Hematopoietic multipotent progenitor cell treated with erythropoietin and hydrocortisone succinate and interleukin-3 and kit ligand, for 4 days (in vitro differentiated cells): Measurements from ENCODE around the gene SVIL.
"Not testable (repeated sequence)": the region's sequence is repeated elsewhere in the genome, so short reads cannot be mapped to it uniquely, and the experiment has no call there.

ENCODE experiments used
- DNase-seq: peaks from one replicate; pipeline ENCODE4 v3.0.0-alpha.2; 2015

Gene SVIL

GRCh38 chr10:29539412-29539811 lies 95.4 kb downstream of the SVIL start:
- DNase-seq: no peak

- DNase-seq: no peak
These were observed 97.0 kb downstream of the SVIL start for GRCh38 chr10:29537799-29538198.

- DNase-seq: not testable (repeated sequence)
These were observed 98.1 kb downstream of the SVIL start for GRCh38 chr10:29536691-29537090.

- no peak for DNase-seq
These were observed 98.9 kb downstream of the SVIL start for GRCh38 chr10:29535778-29536453.

GRCh38 chr10:29535012-29535777 lies 99.6 kb downstream of the SVIL start:
- DNase-seq: peak; percentile 29

GRCh38 chr10:29534590-29534989 lies 100.2 kb downstream of the SVIL start:
- DNase-seq: no peak

- DNase-seq: no peak
These were observed 101.0 kb downstream of the SVIL start for GRCh38 chr10:29533696-29534285.

GRCh38 chr10:29533046-29533445 lies 101.7 kb downstream of the SVIL start:
- no peak for DNase-seq

GRCh38 chr10:29532256-29532878 lies 102.4 kb downstream of the SVIL start:
- DNase-seq: no peak

GRCh38 chr10:29530112-29530976 lies 104.4 kb downstream of the SVIL start:
- no peak for DNase-seq

GRCh38 chr10:29529146-29529545 lies 105.6 kb downstream of the SVIL start:
- DNase-seq: peak; percentile 16

- no peak for DNase-seq
These were observed 109.0 kb downstream of the SVIL start for GRCh38 chr10:29525762-29526161.

GRCh38 chr10:29524720-29525119 lies 110.1 kb downstream of the SVIL start:
- no peak for DNase-seq

- DNase-seq: no peak
These were observed 110.5 kb downstream of the SVIL start for GRCh38 chr10:29524294-29524693.

- DNase-seq: no peak
These were observed 111.9 kb downstream of the SVIL start for GRCh38 chr10:29522918-29523317.

- no peak for DNase-seq
These were observed 112.5 kb downstream of the SVIL start for GRCh38 chr10:29522061-29522855.

- no peak for DNase-seq
These were observed 115.1 kb downstream of the SVIL start for GRCh38 chr10:29519659-29520058.

GRCh38 chr10:29517352-29517923 lies 117.3 kb downstream of the SVIL start:
- peak; percentile 68 for DNase-seq

GRCh38 chr10:29516309-29516932 lies 118.3 kb downstream of the SVIL start:
- not testable (repeated sequence) for DNase-seq

- not testable (repeated sequence) for DNase-seq
These were observed 118.9 kb downstream of the SVIL start for GRCh38 chr10:29515879-29516278.

- DNase-seq: not testable (repeated sequence)
These were observed 119.7 kb downstream of the SVIL start for GRCh38 chr10:29515104-29515503.
